ENCODE measurements around the gene COQ10A.
"Not testable (repeated sequence)": the region's sequence is repeated elsewhere in the genome, so short reads cannot be mapped to it uniquely, and the experiment has no call there.

The COQ10A gene

GRCh38 chr12:56274299-56274698 is 7.6 kb downstream of the COQ10A start:
- H3K4me1 Mint-ChIP-seq (ENCODE audit: low read depth), result no peaks in the 10 kb centered on the region
- H3K36me3 Mint-ChIP-seq (ENCODE audit: low read depth), result peaks cover 49% of the 10 kb centered on the region
- no peak overlapping the region for H3K27ac Mint-ChIP-seq
- no peaks in the 10 kb centered on the region for H3K9me3 Mint-ChIP-seq
- no peak for DNase-seq (ENCODE audit: low spot score)
- no peak overlapping the region for H3K4me3 Mint-ChIP-seq
- no peaks in the 10 kb centered on the region for H3K27me3 Mint-ChIP-seq (ENCODE audit: low read depth)

- no peak for DNase-seq (ENCODE audit: low spot score)
- H3K27ac Mint-ChIP-seq, result no peak overlapping the region
- H3K27me3 Mint-ChIP-seq (ENCODE audit: low read depth), result no peaks in the 10 kb centered on the region
- no peaks in the 10 kb centered on the region for H3K9me3 Mint-ChIP-seq
- H3K4me3 Mint-ChIP-seq, result no peak overlapping the region
- no peaks in the 10 kb centered on the region for H3K4me1 Mint-ChIP-seq (ENCODE audit: low read depth)
- peaks cover 47% of the 10 kb centered on the region for H3K36me3 Mint-ChIP-seq (ENCODE audit: low read depth)
Observed at GRCh38 chr12:56278905-56279304, 12.2 kb downstream of the COQ10A start.

- no peak for DNase-seq (ENCODE audit: low spot score)
- Mint-ChIP-seq H3K9me3 (no peaks in the 10 kb centered on the region), H3K4me3 (no peak overlapping the region), H3K27me3 (ENCODE audit: low read depth) (no peaks in the 10 kb centered on the region), H3K27ac (no peak overlapping the region), H3K4me1 (ENCODE audit: low read depth) (no peaks in the 10 kb centered on the region), H3K36me3 (ENCODE audit: low read depth) (peaks cover 47% of the 10 kb centered on the region)
Observed at GRCh38 chr12:56280849-56281248, 14.1 kb downstream of the COQ10A start.

GRCh38 chr12:56282030-56282429 is 15.3 kb downstream of the COQ10A start:
- Mint-ChIP-seq H3K4me1 (ENCODE audit: low read depth) (no peaks in the 10 kb centered on the region), H3K36me3 (ENCODE audit: low read depth) (peaks cover 43% of the 10 kb centered on the region), H3K27me3 (ENCODE audit: low read depth) (no peaks in the 10 kb centered on the region), H3K9me3 (no peaks in the 10 kb centered on the region), H3K4me3 (no peak overlapping the region), H3K27ac (no peak overlapping the region)
- DNase-seq (ENCODE audit: low spot score), result no peak

- H3K4me1 Mint-ChIP-seq (ENCODE audit: low read depth), result no peaks in the 10 kb centered on the region
- peaks cover 43% of the 10 kb centered on the region for H3K36me3 Mint-ChIP-seq (ENCODE audit: low read depth)
- no peak for DNase-seq (ENCODE audit: low spot score)
- no peaks in the 10 kb centered on the region for H3K27me3 Mint-ChIP-seq (ENCODE audit: low read depth)
- no peak overlapping the region for H3K4me3 Mint-ChIP-seq
- no peak overlapping the region for H3K27ac Mint-ChIP-seq
- no peaks in the 10 kb centered on the region for H3K9me3 Mint-ChIP-seq
Observed at GRCh38 chr12:56282579-56282978, 15.8 kb downstream of the COQ10A start.

- not testable (repeated sequence) for H3K27ac Mint-ChIP-seq; H3K4me1 Mint-ChIP-seq (ENCODE audit: low read depth); H3K27me3 Mint-ChIP-seq (ENCODE audit: low read depth); H3K4me3 Mint-ChIP-seq; H3K9me3 Mint-ChIP-seq; DNase-seq (ENCODE audit: low spot score)
- H3K36me3 Mint-ChIP-seq (ENCODE audit: low read depth), result peaks cover 35% of the 10 kb centered on the region
Observed at GRCh38 chr12:56284263-56284662, 17.5 kb downstream of the COQ10A start.

- Mint-ChIP-seq H3K36me3 (ENCODE audit: low read depth) (peaks cover 39% of the 10 kb centered on the region), H3K27me3 (ENCODE audit: low read depth) (no peaks in the 10 kb centered on the region), H3K4me3 (no peak overlapping the region), H3K4me1 (ENCODE audit: low read depth) (peaks cover 7% of the 10 kb centered on the region), H3K9me3 (no peaks in the 10 kb centered on the region), H3K27ac (no peak overlapping the region)
- DNase-seq (ENCODE audit: low spot score), result no peak
Observed at GRCh38 chr12:56286044-56286830, 19.5 kb downstream of the COQ10A start.

- no peak for DNase-seq (ENCODE audit: low spot score)
- Mint-ChIP-seq H3K27ac (no peak overlapping the region), H3K9me3 (no peaks in the 10 kb centered on the region), H3K27me3 (ENCODE audit: low read depth) (no peaks in the 10 kb centered on the region), H3K4me1 (ENCODE audit: low read depth) (peaks cover 16% of the 10 kb centered on the region), H3K36me3 (ENCODE audit: low read depth) (peaks cover 33% of the 10 kb centered on the region), H3K4me3 (no peak overlapping the region)
Observed at GRCh38 chr12:56288705-56289387, 22.1 kb downstream of the COQ10A start.

GRCh38 chr12:56293795-56294194 is 27.1 kb downstream of the COQ10A start:
- Mint-ChIP-seq H3K4me3 (no peak overlapping the region), H3K9me3 (no peaks in the 10 kb centered on the region), H3K4me1 (ENCODE audit: low read depth) (peaks cover 35% of the 10 kb centered on the region), H3K36me3 (ENCODE audit: low read depth) (peaks cover 49% of the 10 kb centered on the region), H3K27me3 (ENCODE audit: low read depth) (no peaks in the 10 kb centered on the region), H3K27ac (no peak overlapping the region)
- DNase-seq (ENCODE audit: low spot score), result no peak

GRCh38 chr12:56296295-56296694 is 29.6 kb downstream of the COQ10A start:
- no peak overlapping the region for H3K4me3 Mint-ChIP-seq
- H3K27ac Mint-ChIP-seq, result no peak overlapping the region
- H3K27me3 Mint-ChIP-seq (ENCODE audit: low read depth), result no peaks in the 10 kb centered on the region
- H3K36me3 Mint-ChIP-seq (ENCODE audit: low read depth), result peaks cover 41% of the 10 kb centered on the region
- no peak for DNase-seq (ENCODE audit: low spot score)
- H3K9me3 Mint-ChIP-seq, result no peaks in the 10 kb centered on the region
- H3K4me1 Mint-ChIP-seq (ENCODE audit: low read depth), result peaks cover 41% of the 10 kb centered on the region

- H3K4me1 Mint-ChIP-seq (ENCODE audit: low read depth), result peaks cover 42% of the 10 kb centered on the region
- H3K9me3 Mint-ChIP-seq, result no peaks in the 10 kb centered on the region
- peaks cover 36% of the 10 kb centered on the region for H3K36me3 Mint-ChIP-seq (ENCODE audit: low read depth)
- no peak for DNase-seq (ENCODE audit: low spot score)
- H3K27ac Mint-ChIP-seq, result no peak overlapping the region
- no peaks in the 10 kb centered on the region for H3K27me3 Mint-ChIP-seq (ENCODE audit: low read depth)
- H3K4me3 Mint-ChIP-seq, result peak overlapping the region; percentile 28
Observed at GRCh38 chr12:56297400-56297799, 30.7 kb downstream of the COQ10A start.

- peaks cover 32% of the 10 kb centered on the region for H3K36me3 Mint-ChIP-seq (ENCODE audit: low read depth)
- peaks cover 39% of the 10 kb centered on the region for H3K4me1 Mint-ChIP-seq (ENCODE audit: low read depth)
Observed at GRCh38 chr12:56298828-56299227, 32.1 kb downstream of the COQ10A start.

GRCh38 chr12:56299308-56299852 is 32.6 kb downstream of the COQ10A start:
- Mint-ChIP-seq H3K27ac (peak overlapping the region; percentile 96), H3K4me3 (peak overlapping the region; percentile 98), H3K9me3 (no peaks in the 10 kb centered on the region), H3K36me3 (ENCODE audit: low read depth) (peaks cover 32% of the 10 kb centered on the region), H3K4me1 (ENCODE audit: low read depth) (peaks cover 39% of the 10 kb centered on the region), H3K27me3 (ENCODE audit: low read depth) (no peaks in the 10 kb centered on the region)
- peak; percentile 12 for DNase-seq (ENCODE audit: low spot score)

More at GRCh38 chr12:56298828-56299227, 32.1 kb downstream of the COQ10A start:
- DNase-seq (ENCODE audit: low spot score), result no peak
- peak overlapping the region; percentile 98 for H3K4me3 Mint-ChIP-seq
- H3K27ac Mint-ChIP-seq, result peak overlapping the region; percentile 96
- H3K9me3 Mint-ChIP-seq, result no peaks in the 10 kb centered on the region
- H3K27me3 Mint-ChIP-seq (ENCODE audit: low read depth), result no peaks in the 10 kb centered on the region

Data from T-helper 2 cell treated with Interferon-gamma antibody and Interleukin-4, amounts not matched to agents 5 μg/mL and 100 μg/mL, for 36 hours (primary cell).